HS-27A (cell line): ENCODE results near the gene AIM2.
"Not testable (repeated sequence)": the region's sequence is repeated elsewhere in the genome, so short reads cannot be mapped to it uniquely, and the experiment has no call there.

Source experiments
- DNase-seq: peaks from one replicate; pipeline ENCODE4 v3.0.0-alpha.2; 2012; ENCODE audit warnings: low read depth, missing footprints

The AIM2 gene

DNA sequence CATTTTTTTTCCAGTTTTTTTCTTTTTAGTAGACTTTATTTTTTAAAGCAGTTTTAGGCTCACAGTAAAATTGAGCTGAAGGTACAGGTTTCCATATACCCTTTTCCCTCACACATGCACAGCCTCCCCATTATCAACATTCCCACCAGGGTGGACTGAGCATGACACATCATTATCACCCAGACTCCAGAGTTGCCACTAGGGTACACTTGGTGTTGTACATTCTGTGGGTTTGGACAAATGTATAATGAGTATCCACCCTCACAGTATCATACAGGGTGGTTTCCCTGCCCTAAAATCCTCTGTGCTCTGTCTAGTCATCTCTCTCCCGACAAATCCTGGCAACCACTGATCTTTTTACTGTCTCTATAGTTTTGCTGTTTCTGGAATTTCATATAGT, 3.0 kb upstream of the AIM2 start:
- no peak for DNase-seq

DNA sequence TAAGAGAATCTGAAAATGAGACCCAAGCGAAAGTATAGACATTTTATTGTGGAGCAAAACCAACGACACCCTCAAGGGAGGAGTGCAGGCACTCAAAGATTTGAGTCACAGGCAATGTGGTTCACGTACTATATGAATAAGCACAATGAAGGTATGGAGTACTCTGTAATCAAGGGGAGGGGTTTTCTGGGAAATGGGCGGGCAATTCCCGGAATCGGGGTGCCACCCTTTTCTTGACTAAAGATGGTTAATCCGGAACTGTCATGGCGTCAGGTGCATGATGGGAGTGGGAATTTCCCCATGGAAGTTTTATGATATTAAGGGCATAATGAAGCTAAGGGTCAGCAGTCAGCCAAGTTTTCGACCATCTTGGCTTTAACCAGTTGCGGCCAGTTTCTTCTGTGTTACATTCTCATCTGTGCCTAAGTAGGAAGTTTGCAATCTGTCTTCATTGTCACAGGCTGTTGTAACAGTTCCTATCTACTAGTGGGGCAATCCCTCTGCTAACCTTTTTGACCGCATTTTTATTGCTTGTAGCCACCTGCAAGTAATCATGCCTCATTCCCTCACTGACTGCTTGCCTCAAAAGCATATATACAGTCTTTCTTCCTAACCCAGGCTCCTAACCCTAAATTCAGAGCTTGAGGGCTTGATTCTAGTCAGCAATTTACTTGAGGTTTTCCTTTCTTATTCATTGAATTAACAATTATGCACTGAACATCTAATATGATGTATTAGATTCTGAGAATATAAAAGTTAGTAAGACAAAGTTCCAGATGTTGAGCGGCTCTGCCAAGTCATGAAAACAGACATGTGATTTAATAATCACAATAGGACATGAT, 775 bp upstream of the AIM2 start:
- no peak for DNase-seq

DNA sequence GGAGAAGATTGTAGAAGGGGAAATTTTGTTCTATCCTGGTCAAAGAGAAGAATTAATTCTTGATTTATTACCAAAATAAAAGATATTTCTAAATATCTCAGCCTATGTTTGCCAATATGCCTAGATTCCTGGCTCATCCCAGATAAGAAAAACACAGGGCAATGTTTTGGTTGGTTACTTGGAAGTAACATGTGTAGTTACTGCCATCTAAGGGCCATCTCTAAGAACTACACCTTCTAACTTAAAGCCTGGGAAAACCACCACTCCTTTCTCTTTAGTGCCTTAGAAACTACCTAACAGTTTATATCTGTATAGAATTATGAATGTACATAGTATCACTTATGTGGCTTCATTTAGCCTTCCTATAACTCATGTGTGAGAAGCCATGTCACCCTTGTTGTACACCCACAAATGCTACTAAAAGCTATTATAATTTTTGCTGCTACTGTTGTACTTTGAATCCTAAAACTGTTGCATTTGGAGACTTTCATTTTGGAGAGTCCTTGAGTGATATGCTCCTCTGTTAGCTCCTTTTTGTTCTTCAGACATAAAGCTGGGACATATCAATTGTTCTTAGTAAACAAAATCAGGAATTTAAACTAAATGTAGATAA, 4.5 kb downstream of the AIM2 start:
- DNase-seq = no peak

DNA sequence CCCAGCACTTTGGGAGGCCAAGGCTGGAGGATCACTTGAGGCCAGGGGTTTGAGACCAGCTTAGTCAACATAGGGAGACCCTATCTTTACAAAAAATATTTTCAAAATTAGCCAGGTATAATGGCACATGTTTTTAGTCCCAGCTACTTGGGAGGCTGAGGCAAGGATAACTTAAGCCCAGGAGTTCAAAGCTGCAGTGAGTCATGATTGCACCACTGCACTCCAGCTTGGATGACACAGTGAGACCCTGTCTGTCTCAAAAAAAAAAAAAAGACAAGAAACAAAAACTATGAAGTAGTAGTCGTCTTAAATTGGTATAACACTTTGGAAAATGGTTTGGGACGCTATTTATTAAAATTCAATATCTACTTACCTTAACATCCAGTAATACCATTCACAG, 7.7 kb downstream of the AIM2 start:
- DNase-seq = no peak

DNA sequence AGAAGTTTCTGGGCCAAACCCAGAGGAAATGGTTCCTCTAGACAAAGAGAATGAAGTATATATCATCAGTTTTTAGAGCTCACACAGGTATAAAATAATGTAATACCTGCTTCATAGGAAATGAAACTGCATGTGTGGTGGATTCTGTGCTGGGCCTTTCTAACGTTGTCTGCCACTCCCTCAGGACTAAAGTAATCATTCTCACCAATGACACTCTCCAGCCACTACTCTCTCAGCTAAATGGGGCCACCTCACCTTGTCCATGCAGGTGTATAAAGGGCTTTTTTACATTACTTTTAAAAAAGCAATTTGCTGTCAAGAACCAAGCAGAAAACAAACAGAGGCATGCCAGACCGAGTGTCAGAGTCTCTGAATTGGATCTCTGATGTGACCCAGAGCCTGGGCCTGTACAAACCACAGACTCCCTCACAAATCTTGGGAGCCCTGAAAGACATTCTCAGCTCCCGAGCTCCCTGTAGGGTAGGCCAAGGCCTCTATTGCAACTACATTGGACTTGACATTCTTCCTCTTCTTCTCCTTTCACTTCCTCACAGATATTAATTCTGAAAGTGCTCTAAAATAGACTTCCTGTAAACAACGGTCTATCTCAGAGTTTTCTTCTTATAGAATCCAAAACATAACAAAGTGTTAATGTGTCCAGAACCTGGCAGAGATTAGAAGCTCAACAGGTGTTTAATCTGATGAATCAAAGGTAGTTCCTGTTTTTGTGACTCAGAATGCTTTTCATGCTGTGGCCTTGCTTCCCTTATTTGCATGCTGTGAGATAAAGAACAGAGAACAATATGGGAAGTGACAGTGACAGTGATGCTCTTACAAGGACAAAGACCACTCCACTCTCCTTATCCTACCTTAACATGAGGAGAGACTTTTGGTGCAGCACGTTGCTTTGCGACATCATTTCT, 8.6 kb downstream of the AIM2 start:
- no peak for DNase-seq

DNA sequence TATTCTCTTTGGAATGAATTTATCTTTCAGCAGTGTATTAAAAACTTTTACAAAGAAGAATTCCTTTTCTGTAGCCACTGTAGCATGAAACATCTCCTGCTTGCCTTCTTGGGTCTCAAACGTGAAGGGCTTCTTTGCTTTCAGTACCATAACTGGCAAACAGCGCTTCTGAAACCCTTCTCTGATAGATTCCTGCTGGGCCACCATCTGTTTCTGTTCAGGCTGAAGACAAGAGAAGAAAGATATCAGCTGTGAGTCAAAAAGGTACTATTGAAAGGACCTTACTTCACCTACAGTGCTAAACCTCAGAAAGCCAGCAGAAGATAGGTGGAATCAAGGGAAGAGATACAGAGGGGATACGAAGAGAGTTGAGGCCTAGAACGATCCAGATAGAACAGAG, 10.5 kb downstream of the AIM2 start:
- no peak for DNase-seq

DNA sequence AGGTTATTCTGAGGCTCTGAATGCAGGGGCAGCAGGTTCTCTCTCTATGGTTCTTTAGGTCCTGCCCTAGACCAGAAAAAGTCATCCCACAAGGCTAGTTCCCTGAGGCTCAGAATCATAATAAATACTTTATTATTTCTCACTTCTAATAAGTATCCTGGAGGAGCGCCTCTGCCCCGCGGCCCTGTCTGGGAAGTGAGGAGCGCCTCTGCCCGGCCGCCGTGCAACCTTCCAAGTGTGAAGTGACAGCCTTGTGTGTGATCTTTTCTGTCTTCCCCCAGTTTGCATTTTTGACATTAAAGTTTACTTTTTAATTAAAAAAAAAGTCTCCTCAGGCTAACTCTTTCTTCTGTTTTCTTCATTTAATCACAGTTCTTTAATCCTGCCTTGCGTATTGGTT, 11.5 kb downstream of the AIM2 start:
- no peak for DNase-seq

DNA sequence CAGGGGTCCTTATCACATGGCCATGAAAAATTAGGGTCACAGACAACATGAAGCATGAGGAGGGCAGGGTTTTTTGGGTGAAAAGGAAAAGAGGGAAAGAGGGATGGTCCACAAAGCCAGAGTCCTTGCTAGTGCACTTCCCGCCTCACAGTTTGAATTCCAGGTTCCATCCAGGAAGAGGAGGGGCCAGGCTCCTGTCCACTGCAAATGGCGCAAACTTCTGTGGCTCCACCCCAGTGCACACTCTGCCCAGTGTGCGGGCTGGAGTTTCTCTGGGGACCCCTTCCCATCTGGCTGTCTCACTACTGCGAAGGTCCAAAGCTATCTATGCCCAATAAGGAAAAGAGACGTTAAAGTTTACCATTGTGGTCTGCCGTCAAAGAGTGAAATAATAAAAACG, 17.8 kb downstream of the AIM2 start:
- DNase-seq = no peak

DNA sequence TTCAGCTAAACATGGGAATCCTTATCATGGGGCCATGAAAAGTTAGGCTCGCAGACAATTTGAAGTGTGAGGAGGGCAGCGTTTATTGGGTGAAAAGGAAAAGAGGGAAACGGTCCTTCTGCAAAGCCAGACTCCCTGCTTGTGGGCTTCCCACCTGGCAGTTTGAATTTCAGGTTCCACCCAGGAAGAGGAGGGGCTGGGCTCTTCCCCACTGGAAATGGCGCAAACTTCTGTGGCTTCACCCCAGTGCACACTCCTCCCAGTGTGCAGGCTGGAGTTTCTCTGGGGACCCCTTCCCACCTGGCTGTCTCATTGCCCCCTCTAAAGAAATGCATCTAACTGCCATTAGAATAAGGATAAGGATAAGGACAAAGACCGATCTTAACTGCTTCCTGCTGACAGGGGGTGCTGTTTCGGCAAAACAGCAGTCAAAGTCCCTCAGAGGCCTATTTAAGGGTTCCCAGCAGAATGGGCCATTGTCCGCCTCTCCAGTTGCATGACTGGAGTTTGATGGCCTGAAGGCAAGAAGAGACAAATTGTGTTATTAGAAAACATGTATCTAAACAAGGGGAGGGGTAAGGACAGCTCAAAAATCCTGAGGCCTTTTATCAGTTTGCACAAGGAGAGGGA, 20.4 kb downstream of the AIM2 start:
- no peak for DNase-seq

DNA sequence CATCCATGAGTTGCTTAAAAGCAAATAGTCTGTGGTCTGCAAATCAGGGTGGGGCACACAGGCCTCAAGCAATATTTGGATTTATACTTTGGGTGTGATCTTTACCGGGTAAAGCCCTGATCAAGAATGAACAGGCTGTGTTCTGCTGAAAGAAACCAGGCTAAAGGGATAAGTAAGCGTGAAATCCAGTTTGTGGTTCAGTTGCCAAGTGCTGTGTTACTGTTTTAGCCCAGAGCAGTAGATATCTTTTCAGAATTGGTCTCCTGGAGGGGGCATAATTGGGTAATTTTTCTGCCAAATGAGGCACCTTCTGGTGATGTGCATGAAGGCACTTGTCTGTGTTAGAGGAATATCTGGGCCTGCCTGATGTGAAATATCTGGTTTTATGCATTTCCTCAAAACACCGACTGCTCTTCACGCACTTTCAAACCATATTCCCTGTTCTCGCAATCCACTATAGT, 21.4 kb downstream of the AIM2 start:
- no peak for DNase-seq

DNA sequence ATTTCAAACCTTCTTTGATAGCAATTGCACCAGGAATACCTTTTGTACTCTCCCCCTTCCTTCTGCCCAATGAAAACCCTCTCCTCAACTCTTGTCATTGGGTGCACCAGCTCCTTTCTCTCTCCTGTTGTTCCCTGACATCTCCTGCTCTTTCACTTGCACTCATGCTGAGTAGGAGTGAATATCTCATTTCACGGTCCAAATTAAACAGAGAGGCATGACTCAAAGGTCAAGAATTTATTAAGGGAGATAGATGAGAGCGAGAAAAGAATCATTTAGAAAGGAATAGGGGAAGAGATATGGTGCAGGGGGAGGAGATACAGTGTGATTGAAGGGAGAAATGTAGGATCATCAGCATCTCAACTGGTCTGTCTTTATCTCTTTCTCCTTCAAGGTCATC, 22.1 kb downstream of the AIM2 start:
- DNase-seq = no peak

DNA sequence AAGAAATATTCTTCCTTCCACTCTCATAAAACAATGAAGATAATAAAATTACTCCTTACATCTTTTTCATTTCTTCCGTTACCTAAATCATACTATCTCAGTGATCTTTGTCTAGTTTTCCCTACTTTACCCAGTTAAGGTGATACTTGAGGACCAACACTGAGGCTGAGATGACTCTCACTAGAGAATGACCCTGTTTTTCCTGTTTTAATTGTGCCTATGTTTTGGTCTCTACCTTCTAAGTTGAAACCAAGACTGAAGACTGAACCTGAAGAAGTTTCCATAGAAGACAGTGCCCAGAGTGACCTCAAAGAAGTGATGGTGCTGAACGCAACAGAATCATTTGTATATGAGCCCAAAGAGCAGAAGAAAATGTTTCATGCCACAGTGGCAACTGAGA, 25.1 kb downstream of the AIM2 start:
- DNase-seq = no peak

DNA sequence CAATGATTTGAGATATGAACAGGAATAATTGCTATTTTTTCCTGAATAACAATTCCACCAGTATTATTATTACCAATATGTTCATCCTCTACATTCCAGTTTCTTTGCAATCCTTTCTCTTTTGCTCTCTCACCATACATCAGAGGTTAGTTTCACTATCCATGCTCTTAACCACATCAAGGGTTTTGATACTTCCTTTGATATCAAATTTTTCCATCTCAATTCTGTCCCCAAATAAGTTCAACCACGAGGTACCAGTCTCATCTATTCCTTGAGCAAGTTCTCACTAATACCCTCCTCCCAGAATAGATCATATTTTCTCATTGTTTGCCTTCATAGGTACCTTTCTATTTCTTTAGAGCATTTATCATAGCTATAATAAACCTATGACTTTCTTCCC, 30.1 kb downstream of the AIM2 start:
- DNase-seq = not testable (repeated sequence)

DNA sequence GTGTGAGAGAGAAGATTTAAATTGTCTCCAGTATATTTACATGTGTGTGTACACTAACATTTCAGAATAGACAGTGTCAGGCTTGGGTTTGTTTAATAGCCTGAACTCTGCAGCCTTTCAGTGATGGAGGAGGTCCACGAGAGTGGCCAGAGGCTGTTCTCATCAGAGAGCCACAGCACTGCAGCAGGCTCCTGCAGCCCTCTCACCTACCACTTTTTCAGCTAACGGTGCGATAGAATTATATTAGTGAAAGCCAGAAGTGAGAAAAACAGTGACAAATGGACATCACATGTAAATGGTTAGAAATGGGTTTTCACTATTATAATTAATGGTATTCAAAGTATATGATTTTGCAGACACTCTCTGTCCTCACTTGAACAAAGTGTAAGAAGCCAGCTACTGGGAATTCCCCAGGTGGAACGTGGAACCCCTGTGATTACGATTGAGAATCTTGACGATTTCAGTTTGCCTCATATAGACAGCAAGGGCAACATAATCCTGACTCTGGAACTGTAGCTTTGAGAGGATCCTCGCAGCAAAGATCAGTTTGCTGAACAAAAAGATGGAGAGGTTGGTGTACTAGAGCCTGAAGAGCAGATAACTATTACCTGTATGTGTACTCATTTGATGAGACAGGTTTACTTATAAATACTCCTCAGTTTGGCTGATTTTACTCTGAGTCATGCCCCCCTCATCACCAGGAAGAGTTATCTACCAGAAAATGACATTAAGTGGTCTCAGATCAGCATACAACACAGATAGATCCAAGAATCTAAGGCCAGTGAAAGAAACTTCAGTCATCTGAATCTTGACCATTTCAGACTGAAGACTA, 35.5 kb downstream of the AIM2 start:
- DNase-seq = no peak

DNA sequence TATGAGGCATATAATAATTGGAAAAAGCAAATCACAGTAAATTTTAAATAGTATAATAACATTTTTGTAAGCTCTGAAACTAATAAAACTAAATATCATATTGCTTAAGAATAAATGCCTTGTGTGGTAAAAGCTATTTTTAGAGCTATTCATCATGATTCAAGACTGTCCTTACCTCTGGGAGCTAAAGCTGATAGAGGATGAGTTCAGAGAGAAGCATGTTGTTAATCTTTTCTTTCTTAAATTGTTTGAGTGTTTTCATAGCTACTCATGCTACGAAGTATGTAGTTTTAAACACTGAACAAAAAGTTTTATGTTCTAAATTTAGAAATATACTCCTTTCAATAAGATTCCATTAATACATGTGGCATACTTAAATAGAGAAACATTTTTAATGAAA, 36.4 kb downstream of the AIM2 start:
- DNase-seq = no peak

DNA sequence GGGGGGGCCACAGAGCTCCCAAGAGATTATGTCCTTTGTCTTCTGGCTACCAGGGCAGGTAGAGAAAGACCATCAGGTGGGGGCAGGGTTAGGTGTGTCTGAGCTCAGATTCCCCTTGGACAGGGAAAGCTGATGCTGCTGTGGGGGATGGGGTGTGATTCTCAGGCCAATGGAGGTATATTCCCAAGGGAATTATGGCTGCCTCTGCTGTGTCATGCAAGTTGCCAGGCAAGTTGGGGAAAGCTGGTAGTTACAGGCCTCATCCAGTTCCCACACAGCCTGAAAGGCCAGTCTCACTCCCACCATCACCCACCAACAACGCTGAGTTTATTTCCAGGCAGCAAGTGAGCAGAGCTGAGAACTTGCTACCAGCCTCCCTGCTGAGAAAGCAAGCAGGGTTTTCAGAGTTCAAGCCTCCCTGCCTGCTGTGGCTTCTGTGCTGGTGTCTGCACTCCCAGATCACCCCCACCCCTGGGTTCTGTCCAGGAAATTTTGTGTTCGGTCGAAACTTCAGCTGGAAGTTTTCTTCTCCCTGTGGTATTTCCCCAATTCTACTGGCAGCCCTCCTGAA, 45.6 kb downstream of the AIM2 start:
- no peak for DNase-seq

DNA sequence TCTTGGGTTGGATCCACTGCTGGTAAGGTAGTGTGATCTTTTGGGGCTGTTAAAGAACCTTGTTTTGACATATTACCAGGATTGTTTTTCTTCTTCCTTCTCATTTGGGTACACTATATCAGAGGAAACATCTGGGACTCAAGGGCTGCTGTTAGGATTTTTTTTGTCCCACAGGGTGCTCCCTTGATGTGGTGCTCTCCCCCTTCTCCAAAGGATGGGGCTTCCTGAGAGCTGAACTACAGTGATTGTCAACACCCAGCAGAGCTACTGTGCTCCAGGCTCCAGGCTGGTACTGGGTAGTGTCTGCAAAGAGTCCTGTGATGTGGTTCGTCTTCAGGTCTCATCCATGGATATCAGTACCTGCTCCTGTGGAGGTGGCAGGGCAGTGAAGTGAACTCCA, 46.3 kb downstream of the AIM2 start:
- DNase-seq = no peak

DNA sequence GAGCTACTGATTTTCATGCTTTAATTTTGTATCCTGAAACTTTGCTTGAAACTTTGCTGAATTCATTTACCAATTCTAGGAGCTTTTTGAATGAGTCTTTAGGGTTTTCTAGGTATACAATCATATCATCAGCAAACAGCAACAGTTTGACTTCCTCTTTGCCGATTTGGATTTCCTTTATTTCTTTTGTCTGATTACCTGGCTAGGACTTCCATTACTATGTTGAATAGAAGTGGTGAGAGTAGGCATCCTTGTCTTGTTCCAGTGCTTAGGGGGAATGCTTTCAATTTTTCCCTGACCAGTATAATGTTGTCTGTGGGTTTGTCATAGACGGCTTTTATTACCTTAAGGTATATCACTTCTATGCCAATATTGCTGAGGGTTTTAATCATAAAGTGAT, 49.7 kb downstream of the AIM2 start:
- DNase-seq = not testable (repeated sequence)

DNA sequence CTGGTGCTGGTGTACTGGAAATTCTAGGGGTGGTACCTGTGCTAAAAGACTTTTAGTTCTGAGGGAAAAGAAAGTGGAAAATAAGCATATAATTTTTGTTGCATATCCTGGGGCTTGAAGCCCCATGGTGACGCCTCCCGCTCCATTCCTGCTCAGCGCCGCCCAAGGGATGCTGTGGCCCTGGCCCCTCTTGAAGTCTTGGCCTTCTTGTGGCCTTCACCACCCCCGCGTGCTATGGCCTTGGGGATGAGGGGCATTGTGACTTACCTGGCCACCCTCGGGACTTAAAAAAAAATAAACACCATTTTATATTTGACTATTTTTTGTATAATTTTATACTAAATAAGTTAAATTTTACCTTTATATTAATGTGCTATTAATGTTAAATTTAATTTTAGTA, 51.5 kb downstream of the AIM2 start:
- no peak for DNase-seq

DNA sequence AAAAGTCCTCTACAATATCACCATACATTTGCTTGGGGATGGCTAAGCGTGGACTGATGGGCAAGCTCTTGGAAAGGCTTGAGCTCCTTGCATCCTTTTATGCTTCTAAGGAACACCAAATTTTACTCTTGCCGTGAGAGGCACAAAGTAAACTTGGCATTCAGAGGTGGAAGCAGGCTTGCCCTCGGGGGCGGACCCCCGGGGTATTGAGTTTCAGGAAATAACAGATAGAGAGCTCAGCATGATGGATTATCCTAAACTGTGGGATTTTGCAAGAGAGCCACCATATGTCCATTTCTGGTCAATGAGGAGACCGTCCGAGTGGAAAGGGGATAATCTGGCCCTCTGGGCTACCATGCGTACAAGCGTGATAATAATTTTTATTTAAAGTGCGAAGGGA, 52.8 kb downstream of the AIM2 start:
- no peak for DNase-seq

DNA sequence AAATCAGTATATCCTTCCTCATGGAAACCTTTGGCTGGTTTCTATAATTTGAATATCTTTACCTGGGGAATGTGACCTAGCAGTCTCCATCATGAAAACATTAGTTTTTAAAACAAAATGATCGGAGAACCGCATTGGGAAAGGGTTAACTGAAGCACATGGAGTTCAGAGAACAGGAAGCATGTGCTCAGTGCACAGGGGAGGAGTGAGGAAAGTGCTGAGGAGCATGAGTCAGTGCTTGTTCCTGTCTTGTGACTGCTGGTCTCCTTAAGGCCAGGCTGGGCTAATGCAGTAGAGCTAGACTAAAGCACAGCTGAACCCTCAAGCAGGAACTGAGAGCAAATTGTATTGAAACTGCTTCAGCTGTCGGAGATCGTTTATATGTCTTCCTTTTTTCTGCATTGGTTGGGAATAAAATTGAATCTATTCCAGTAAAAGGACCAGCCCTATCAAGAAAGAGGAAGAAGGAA, 61.1 kb downstream of the AIM2 start:
- DNase-seq = no peak
